ENCODE results near the gene CRACDL. TPM values are rescaled to one million over a fixed set of nuclear protein-coding genes. Genes with fewer than 3 reads are reported as not detected.
A peak's percentile ranks its signal among the peaks of the same experiment; 100 is the strongest.

CRACDL gene
- total and polyA plus RNA-seq, 7 donors = 0.36 to 8.8 (median 1.5) TPM

GRCh38 chr2:98871506-98871905 is 64.5 kb downstream of the CRACDL start:
- intact Hi-C loops (cut with DNase I) = no loop called here
- 94 to 96% methylated on average over 2 of the region's 2 CpGs for WGBS, 2 donors

GRCh38 chr2:98870516-98871158 is 65.4 kb downstream of the CRACDL start:
- H3K27ac ChIP-seq = no peak overlapping the region
- intact Hi-C loops (cut with DNase I) = no loop called here
- H3K27me3 ChIP-seq = no peaks in the 10 kb centered on the region
- DNase-seq = no peak
- no peak for TF ChIP-seq CTCF (IDR thresholded peaks at IDR 0.05)
- TF ChIP-seq POLR2A (IDR thresholded peaks at IDR 0.05) = no peak
- TF ChIP-seq POLR2AphosphoS5 (IDR thresholded peaks at IDR 0.05) = no peak
- TF ChIP-seq EP300 (IDR thresholded peaks at IDR 0.05) = no peak
- H3K36me3 ChIP-seq = no peaks in the 10 kb centered on the region
- no peaks in the 10 kb centered on the region for H3K4me1 ChIP-seq
- H3K9me3 ChIP-seq = no peaks in the 10 kb centered on the region
- no peak overlapping the region for H3K4me3 ChIP-seq
- 67 to 86% methylated on average over 15 of the region's 15 CpGs for WGBS, 2 donors

More at GRCh38 chr2:98871506-98871905, 64.5 kb downstream of the CRACDL start:
- no peak for DNase-seq
- Histone ChIP-seq H3K27ac (no peak overlapping the region), H3K36me3 (no peaks in the 10 kb centered on the region), H3K4me3 (no peak overlapping the region), H3K9me3 (no peaks in the 10 kb centered on the region), H3K27me3 (no peaks in the 10 kb centered on the region), H3K4me1 (no peaks in the 10 kb centered on the region)
- no peak for TF ChIP-seq EP300 (IDR thresholded peaks at IDR 0.05)
- no peak for TF ChIP-seq POLR2AphosphoS5 (IDR thresholded peaks at IDR 0.05)

- no peaks in the 10 kb centered on the region for H3K36me3 ChIP-seq
- no peak for DNase-seq
- TF ChIP-seq CTCF (IDR thresholded peaks at IDR 0.05) (no peak), POLR2A (IDR thresholded peaks at IDR 0.05) (no peak), EP300 (IDR thresholded peaks at IDR 0.05) (no peak)
- H3K4me1 ChIP-seq = no peaks in the 10 kb centered on the region
- H3K27ac ChIP-seq = no peak overlapping the region
- no peaks in the 10 kb centered on the region for H3K27me3 ChIP-seq
- no peaks in the 10 kb centered on the region for H3K9me3 ChIP-seq
- intact Hi-C loops (cut with DNase I) = no loop called here
- H3K4me3 ChIP-seq = no peak overlapping the region
- 9 to 58% methylated on average over 4 of the region's 4 CpGs for WGBS, 2 donors
These were observed 66.2 kb downstream of the CRACDL start for GRCh38 chr2:98869870-98870269.

- H3K4me1 ChIP-seq = no peaks in the 10 kb centered on the region
- DNase-seq = no peak
- intact Hi-C loops (cut with DNase I) = no loop called here
- TF ChIP-seq POLR2AphosphoS5 (IDR thresholded peaks at IDR 0.05) = no peak
- TF ChIP-seq CTCF (IDR thresholded peaks at IDR 0.05) = no peak
- no peak for TF ChIP-seq EP300 (IDR thresholded peaks at IDR 0.05)
- TF ChIP-seq POLR2A (IDR thresholded peaks at IDR 0.05) = no peak
- H3K27ac ChIP-seq = peak overlapping the region in 1 of 4 donors; percentile 5
- 20 to 66% methylated on average over 10 of the region's 10 CpGs for WGBS, 2 donors
- H3K4me3 ChIP-seq = no peak overlapping the region
- H3K36me3 ChIP-seq = no peaks in the 10 kb centered on the region
- no peaks in the 10 kb centered on the region for H3K9me3 ChIP-seq
- no peaks in the 10 kb centered on the region for H3K27me3 ChIP-seq
These were observed 66.8 kb downstream of the CRACDL start for GRCh38 chr2:98869272-98869641.

- 21 to 63% methylated on average over 10 of the region's 10 CpGs for WGBS, 2 donors
- TF ChIP-seq POLR2AphosphoS5 (IDR thresholded peaks at IDR 0.05) (no peak), CTCF (IDR thresholded peaks at IDR 0.05) (no peak), EP300 (IDR thresholded peaks at IDR 0.05) (no peak), POLR2A (IDR thresholded peaks at IDR 0.05) (no peak)
- Histone ChIP-seq H3K9me3 (no peaks in the 10 kb centered on the region), H3K36me3 (no peaks in the 10 kb centered on the region), H3K4me1 (no peaks in the 10 kb centered on the region), H3K27me3 (no peaks in the 10 kb centered on the region), H3K4me3 (no peak overlapping the region), H3K27ac (peak overlapping the region in 1 of 4 donors; percentile 5)
- DNase-seq = no peak
- intact Hi-C loops (cut with DNase I) = no loop called here
These were observed 67.3 kb downstream of the CRACDL start for GRCh38 chr2:98868548-98869271.
